Fibroblast of lung (primary cell): ENCODE measurements around the gene VEPH1. TPM values are rescaled to one million over a fixed set of nuclear protein-coding genes. Genes with fewer than 3 reads are reported as not detected.

Source experiments
- DNase-seq, 2 donors: peaks; one replicate each; pipeline versions ENCODE4 v3.0.0 to v3.0.0-alpha.2; 2010; ENCODE audit warnings: low read depth in 2 of 2
- H2AFZ ChIP-seq: 2 replicates; pipeline ENCODE4 v1.5.1; 2012; ENCODE audit warnings: low read length, control low read depth, inconsistent platforms
- H3K27ac ChIP-seq: 2 replicates; pipeline ENCODE4 v1.5.1; 2011; ENCODE audit warnings: low read length, control low read depth; ENCODE audit not compliant: insufficient read depth
- H3K27me3 ChIP-seq: 2 replicates; pipeline ENCODE4 v1.5.1; 2011; ENCODE audit warnings: mild to moderate bottlenecking, low read length; ENCODE audit not compliant: control insufficient read depth, insufficient read depth
- H3K36me3 ChIP-seq: 2 replicates; pipeline ENCODE4 v1.5.1; 2011; ENCODE audit warnings: low read length; ENCODE audit not compliant: control insufficient read depth, insufficient read depth
- H3K4me1 ChIP-seq: 2 replicates; pipeline ENCODE4 v1.5.1; 2011; ENCODE audit warnings: low read length; ENCODE audit not compliant: control insufficient read depth, insufficient read depth; ENCODE audit errors: extremely low read depth
- H3K4me2 ChIP-seq: 2 replicates; pipeline ENCODE4 v1.5.1; 2011; ENCODE audit warnings: low read length, control low read depth; ENCODE audit not compliant: insufficient read depth; ENCODE audit errors: extremely low read depth
- H3K4me3 ChIP-seq, 4 experiments: fragments of 200-600 bp in 1 of 4; sonication (generic) in 1 of 4; replicated peaks in 1 of 4; 2 replicates each; pipeline ENCODE4 v1.5.1; 2011 to 2016; ENCODE audit warnings: low read length in 4 of 4, low read depth in 3 of 4, mild to moderate bottlenecking in 3 of 4, control low read depth in 2 of 4, inconsistent platforms in 1 of 4, mixed read lengths in 1 of 4; ENCODE audit not compliant: insufficient read depth in 1 of 4; ENCODE audit errors: control extremely low read depth in 1 of 4
- H3K79me2 ChIP-seq: 2 replicates; pipeline ENCODE4 v1.5.1; 2012; ENCODE audit warnings: mild to moderate bottlenecking, low read length, inconsistent platforms; ENCODE audit not compliant: control insufficient read depth, insufficient read depth
- H3K9ac ChIP-seq: 2 replicates; pipeline ENCODE4 v1.5.1; 2011; ENCODE audit warnings: mild to moderate bottlenecking, low read length, control low read depth; ENCODE audit not compliant: insufficient read depth
- H3K9me3 ChIP-seq: 2 replicates; pipeline ENCODE4 v1.5.1; 2012; ENCODE audit warnings: low read depth, low read length; ENCODE audit not compliant: control insufficient read depth, insufficient read depth
- H4K20me1 ChIP-seq: 2 replicates; pipeline ENCODE4 v1.5.1; 2011; ENCODE audit warnings: low read length; ENCODE audit not compliant: control insufficient read depth, insufficient read depth; ENCODE audit errors: extremely low read depth
- CTCF ChIP-seq, 2 donors: IDR thresholded peaks in 1 of 2; conservative IDR thresholded peaks in 1 of 2; 1 replicate in 1 of 2; 2 replicates in 1 of 2; pipeline ENCODE4 v1.5.1; 2011 to 2012; ENCODE audit warnings: low read length in 2 of 2, control low read depth in 1 of 2, inconsistent platforms in 1 of 2, low read depth in 1 of 2, mild to moderate bottlenecking in 1 of 2
- EZH2 ChIP-seq: IDR thresholded peaks from 2 replicates; pipeline ENCODE4 v1.5.1; 2012; ENCODE audit warnings: low read length, control low read depth, mild to moderate bottlenecking; ENCODE audit errors: missing control alignments
- polyA plus RNA-seq, 2 donors: library from polyadenylated mRNA; depleted of rRNA in 1 of 2; stranded (reverse) in 1 of 2; unstranded in 1 of 2; fragments of >200 nt; gene quantifications; 2 replicates each; pipeline ENCODE4 v1.2.1, GENCODE V29; 2011 to 2012; ENCODE audit warnings: missing spikeins in 1 of 2
- total RNA-seq: library from RNA; depleted of rRNA; stranded (reverse); fragments of >200 nt; gene quantifications from 2 replicates; pipeline ENCODE4 v1.2.1, GENCODE V29; 2014

The VEPH1 gene
- total and polyA plus RNA-seq, 2 donors (not counting 1 experiment from before 2014, with no cell fraction given), result 13.1 to 34.7 TPM

- no peak for TF ChIP-seq CTCF (conservative IDR thresholded peaks at IDR 0.05 in 1 of 2, IDR thresholded peaks at IDR 0.05 in 1 of 2; ENCODE audit: low read depth in 1 of 2, low read length in 2 of 2)
- TF ChIP-seq EZH2, result no peak
- Histone ChIP-seq H2AFZ (no peak overlapping the region), H3K4me1 (peaks cover 8% of the 10 kb centered on the region), H3K9me3 (no peaks in the 10 kb centered on the region), H3K4me3 (no peak overlapping the region), H3K27ac (no peak overlapping the region), H3K27me3 (no peaks in the 10 kb centered on the region), H4K20me1 (no peaks in the 10 kb centered on the region), H3K36me3 (no peaks in the 10 kb centered on the region), H3K4me2 (no peak overlapping the region), H3K9ac (no peak overlapping the region), H3K79me2 (no peaks in the 10 kb centered on the region)
- DNase-seq, result no peak
Measured at GRCh38 chr3:157416347-157417087, 86.7 kb downstream of the VEPH1 start.

- H3K27ac ChIP-seq, result no peak overlapping the region
- H3K4me2 ChIP-seq, result no peak overlapping the region
- H3K36me3 ChIP-seq, result no peaks in the 10 kb centered on the region
- H3K9me3 ChIP-seq, result no peaks in the 10 kb centered on the region
- no peak overlapping the region for H2AFZ ChIP-seq
- H3K79me2 ChIP-seq, result no peaks in the 10 kb centered on the region
- H4K20me1 ChIP-seq, result no peaks in the 10 kb centered on the region
- TF ChIP-seq EZH2, result no peak
- no peak for TF ChIP-seq CTCF (conservative IDR thresholded peaks at IDR 0.05 in 1 of 2, IDR thresholded peaks at IDR 0.05 in 1 of 2; ENCODE audit: low read depth in 1 of 2, low read length in 2 of 2)
- DNase-seq, result no peak
- H3K9ac ChIP-seq, result no peak overlapping the region
- peaks cover 8% of the 10 kb centered on the region for H3K4me1 ChIP-seq
- H3K4me3 ChIP-seq, result no peak overlapping the region
- H3K27me3 ChIP-seq, result no peaks in the 10 kb centered on the region
Measured at GRCh38 chr3:157414861-157415260, 88.4 kb downstream of the VEPH1 start.

GRCh38 chr3:157412323-157412855 is 90.8 kb downstream of the VEPH1 start:
- Histone ChIP-seq H3K9ac (no peak overlapping the region), H3K79me2 (no peaks in the 10 kb centered on the region), H3K4me2 (no peak overlapping the region), H3K9me3 (no peaks in the 10 kb centered on the region), H3K4me3 (no peak overlapping the region), H3K36me3 (no peaks in the 10 kb centered on the region), H3K27ac (no peak overlapping the region), H3K4me1 (peaks cover 3% of the 10 kb centered on the region), H2AFZ (no peak overlapping the region), H4K20me1 (no peaks in the 10 kb centered on the region), H3K27me3 (no peaks in the 10 kb centered on the region)
- no peak for DNase-seq
- TF ChIP-seq EZH2, result no peak
- TF ChIP-seq CTCF (conservative IDR thresholded peaks at IDR 0.05 in 1 of 2, IDR thresholded peaks at IDR 0.05 in 1 of 2; ENCODE audit: low read depth in 1 of 2, low read length in 2 of 2), result no peak
